ENCODE data around the gene DEGS2.

The DEGS2 gene

DNA sequence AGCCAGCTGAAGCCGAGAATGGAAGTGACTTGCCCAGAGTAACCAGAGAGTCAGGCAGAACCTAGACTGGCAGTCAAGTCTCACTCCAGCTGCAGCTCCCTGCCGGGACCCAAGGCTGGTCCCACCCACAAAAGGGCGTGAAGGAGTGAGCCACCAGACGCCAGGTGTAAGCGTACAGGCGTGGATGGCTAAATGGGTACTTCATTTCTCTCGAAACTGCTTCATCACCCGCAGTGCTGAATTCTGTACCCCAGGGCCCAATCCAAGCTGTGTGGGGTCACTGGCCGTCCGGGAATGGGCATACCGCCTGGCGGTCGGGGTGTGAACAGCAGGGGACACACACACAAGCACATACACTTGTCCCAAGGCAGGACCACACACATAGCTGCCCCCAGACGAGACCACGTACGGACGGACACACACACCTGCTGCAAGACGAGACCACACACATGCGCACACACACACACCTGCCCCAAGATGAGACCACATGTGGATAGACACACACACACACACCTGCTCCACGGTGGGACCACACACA is 34.8 kb downstream of the DEGS2 start:
- Histone ChIP-seq H3K79me2 (ENCODE audit: low read length) (no peaks in the 10 kb centered on the region), H4K20me1 (ENCODE audit: insufficient read depth, low read length) (no peaks in the 10 kb centered on the region), H3K4me1 (ENCODE audit: low read length) (no peaks in the 10 kb centered on the region), H3F3A (ENCODE audit: insufficient read depth, low read length) (no peaks in the 10 kb centered on the region), H3K4me3 (ENCODE audit: low read length) (no peak overlapping the region), H3K36me3 (replicated peaks; ENCODE audit: insufficient read depth, low read length) (no peaks in the 10 kb centered on the region), H3K27ac (ENCODE audit: low read length) (no peak overlapping the region), H3K9ac (ENCODE audit: low read length) (no peak overlapping the region), H3K9me3 (replicated peaks; ENCODE audit: insufficient read depth, low read length) (no peaks in the 10 kb centered on the region), H3K9me2 (replicated peaks; ENCODE audit: insufficient read depth, low read length) (no peaks in the 10 kb centered on the region), H2AFZ (ENCODE audit: low read length) (no peak overlapping the region), H3K4me2 (ENCODE audit: low read depth, low read length) (no peak overlapping the region), H3K27me3 (replicated peaks; ENCODE audit: insufficient read depth, low read length) (no peaks in the 10 kb centered on the region)
- no peak for DNase-seq
- TF ChIP-seq, protein P1, sequence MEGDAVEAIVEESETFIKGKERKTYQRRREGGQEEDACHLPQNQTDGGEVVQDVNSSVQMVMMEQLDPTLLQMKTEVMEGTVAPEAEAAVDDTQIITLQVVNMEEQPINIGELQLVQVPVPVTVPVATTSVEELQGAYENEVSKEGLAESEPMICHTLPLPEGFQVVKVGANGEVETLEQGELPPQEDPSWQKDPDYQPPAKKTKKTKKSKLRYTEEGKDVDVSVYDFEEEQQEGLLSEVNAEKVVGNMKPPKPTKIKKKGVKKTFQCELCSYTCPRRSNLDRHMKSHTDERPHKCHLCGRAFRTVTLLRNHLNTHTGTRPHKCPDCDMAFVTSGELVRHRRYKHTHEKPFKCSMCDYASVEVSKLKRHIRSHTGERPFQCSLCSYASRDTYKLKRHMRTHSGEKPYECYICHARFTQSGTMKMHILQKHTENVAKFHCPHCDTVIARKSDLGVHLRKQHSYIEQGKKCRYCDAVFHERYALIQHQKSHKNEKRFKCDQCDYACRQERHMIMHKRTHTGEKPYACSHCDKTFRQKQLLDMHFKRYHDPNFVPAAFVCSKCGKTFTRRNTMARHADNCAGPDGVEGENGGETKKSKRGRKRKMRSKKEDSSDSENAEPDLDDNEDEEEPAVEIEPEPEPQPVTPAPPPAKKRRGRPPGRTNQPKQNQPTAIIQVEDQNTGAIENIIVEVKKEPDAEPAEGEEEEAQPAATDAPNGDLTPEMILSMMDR (IDR thresholded peaks at IDR 0.05; ENCODE audit: low read length): no peak
- TF ChIP-seq EZH2 (optimal IDR thresholded peaks at IDR 0.05; ENCODE audit: low read depth, low read length) (no peak), EZH2phosphoT487 (IDR thresholded peaks at IDR 0.05; ENCODE audit: low read length) (no peak)

GRCh38 chr14:100123618-100124017 is 35.8 kb downstream of the DEGS2 start:
- Histone ChIP-seq H3K9me3 (replicated peaks; ENCODE audit: insufficient read depth, low read length) (no peaks in the 10 kb centered on the region), H3K4me1 (ENCODE audit: low read length) (no peaks in the 10 kb centered on the region), H3K36me3 (replicated peaks; ENCODE audit: insufficient read depth, low read length) (no peaks in the 10 kb centered on the region), H3K27ac (ENCODE audit: low read length) (no peak overlapping the region), H3K4me2 (ENCODE audit: low read depth, low read length) (no peak overlapping the region), H4K20me1 (ENCODE audit: insufficient read depth, low read length) (no peaks in the 10 kb centered on the region), H2AFZ (ENCODE audit: low read length) (no peak overlapping the region), H3K79me2 (ENCODE audit: low read length) (no peaks in the 10 kb centered on the region), H3K4me3 (ENCODE audit: low read length) (no peak overlapping the region), H3K27me3 (replicated peaks; ENCODE audit: insufficient read depth, low read length) (no peaks in the 10 kb centered on the region), H3K9me2 (replicated peaks; ENCODE audit: insufficient read depth, low read length) (no peaks in the 10 kb centered on the region), H3K9ac (ENCODE audit: low read length) (no peak overlapping the region), H3F3A (ENCODE audit: insufficient read depth, low read length) (no peaks in the 10 kb centered on the region)
- TF ChIP-seq EZH2phosphoT487 (IDR thresholded peaks at IDR 0.05; ENCODE audit: low read length) (no peak), EZH2 (optimal IDR thresholded peaks at IDR 0.05; ENCODE audit: low read depth, low read length) (no peak)
- TF ChIP-seq, protein P1 (IDR thresholded peaks at IDR 0.05; ENCODE audit: low read length): no peak
- no peak for DNase-seq

DNA sequence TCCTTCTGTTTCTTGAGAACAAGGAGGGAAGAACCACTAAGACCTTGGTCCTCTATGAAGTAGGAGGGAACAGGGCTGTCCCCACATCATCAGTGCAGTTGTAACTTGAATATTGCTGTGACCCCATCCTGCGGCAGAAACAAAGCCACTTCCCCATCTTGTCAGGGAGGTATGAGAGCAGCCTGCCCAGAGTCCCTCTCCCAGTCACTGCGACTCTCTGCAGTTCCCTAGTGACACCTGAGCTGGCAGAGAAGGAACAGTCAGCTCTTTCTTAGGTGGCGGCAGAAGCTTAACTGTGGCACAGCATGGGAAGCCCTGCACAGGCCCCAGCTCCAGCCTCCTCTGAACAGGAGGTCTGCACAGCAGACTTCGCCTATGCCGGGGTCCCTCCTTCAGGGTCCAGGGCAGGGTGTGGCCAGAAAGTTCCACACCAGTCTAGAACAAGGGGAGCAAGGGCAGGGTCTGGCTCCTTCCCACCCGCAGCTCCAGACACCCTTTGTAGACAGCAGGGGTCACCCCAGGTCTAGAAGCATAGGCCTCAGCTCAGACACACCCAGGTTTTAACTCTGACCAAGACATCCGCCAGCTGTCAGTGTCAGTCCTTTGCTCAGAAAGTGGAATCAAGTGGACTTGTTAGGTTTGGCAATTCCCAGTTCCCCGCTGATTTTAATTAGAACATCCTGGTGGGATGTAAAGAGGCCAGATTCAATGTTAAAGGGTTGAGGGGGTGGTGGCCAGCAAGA is 36.8 kb downstream of the DEGS2 start:
- DNase-seq: no peak
- H3K9me3 ChIP-seq (replicated peaks; ENCODE audit: insufficient read depth, low read length): no peaks in the 10 kb centered on the region
- TF ChIP-seq EZH2 (optimal IDR thresholded peaks at IDR 0.05; ENCODE audit: low read depth, low read length) (no peak), EZH2phosphoT487 (IDR thresholded peaks at IDR 0.05; ENCODE audit: low read length) (no peak)
- TF ChIP-seq, protein P1 (IDR thresholded peaks at IDR 0.05; ENCODE audit: low read length): no peak
- H3K9me2 ChIP-seq (replicated peaks; ENCODE audit: insufficient read depth, low read length): no peaks in the 10 kb centered on the region
- no peak overlapping the region for H3K9ac ChIP-seq (ENCODE audit: low read length)
- H3K27me3 ChIP-seq (replicated peaks; ENCODE audit: insufficient read depth, low read length): no peaks in the 10 kb centered on the region
- H3F3A ChIP-seq (ENCODE audit: insufficient read depth, low read length): no peaks in the 10 kb centered on the region
- no peaks in the 10 kb centered on the region for H3K36me3 ChIP-seq (replicated peaks; ENCODE audit: insufficient read depth, low read length)
- no peak overlapping the region for H3K27ac ChIP-seq (ENCODE audit: low read length)
- no peaks in the 10 kb centered on the region for H3K4me1 ChIP-seq (ENCODE audit: low read length)
- no peak overlapping the region for H3K4me2 ChIP-seq (ENCODE audit: low read depth, low read length)
- no peaks in the 10 kb centered on the region for H3K79me2 ChIP-seq (ENCODE audit: low read length)
- H3K4me3 ChIP-seq (ENCODE audit: low read length): no peak overlapping the region
- H4K20me1 ChIP-seq (ENCODE audit: insufficient read depth, low read length): no peaks in the 10 kb centered on the region
- no peak overlapping the region for H2AFZ ChIP-seq (ENCODE audit: low read length)
